Ramos (cell line): Measurements from ENCODE around the gene ATP13A1.
"Not testable (repeated sequence)": the region's sequence is repeated elsewhere in the genome, so short reads cannot be mapped to it uniquely, and the experiment has no call there.

Experiments used
- in situ Hi-C: fragments of 300-500 bp; cut with MboI; formaldehyde crosslinking; loops from one replicate; pipeline ENCODE4 v1.14.3; 2022; ENCODE audit warnings: low sequenced_read_pairs; ENCODE audit not compliant: unreplicated experiment

ATP13A1 gene

GRCh38 chr19:19627621-19628500 lies 35.6 kb downstream of the ATP13A1 start, which contains the start of gene LPAR2:
Gene LPAR2, minus strand, starts transcription at chr19:19628220. Its CDS starts 945 bp downstream, at chr19:19627275.
- in situ Hi-C loops = no loop called here

DNA sequence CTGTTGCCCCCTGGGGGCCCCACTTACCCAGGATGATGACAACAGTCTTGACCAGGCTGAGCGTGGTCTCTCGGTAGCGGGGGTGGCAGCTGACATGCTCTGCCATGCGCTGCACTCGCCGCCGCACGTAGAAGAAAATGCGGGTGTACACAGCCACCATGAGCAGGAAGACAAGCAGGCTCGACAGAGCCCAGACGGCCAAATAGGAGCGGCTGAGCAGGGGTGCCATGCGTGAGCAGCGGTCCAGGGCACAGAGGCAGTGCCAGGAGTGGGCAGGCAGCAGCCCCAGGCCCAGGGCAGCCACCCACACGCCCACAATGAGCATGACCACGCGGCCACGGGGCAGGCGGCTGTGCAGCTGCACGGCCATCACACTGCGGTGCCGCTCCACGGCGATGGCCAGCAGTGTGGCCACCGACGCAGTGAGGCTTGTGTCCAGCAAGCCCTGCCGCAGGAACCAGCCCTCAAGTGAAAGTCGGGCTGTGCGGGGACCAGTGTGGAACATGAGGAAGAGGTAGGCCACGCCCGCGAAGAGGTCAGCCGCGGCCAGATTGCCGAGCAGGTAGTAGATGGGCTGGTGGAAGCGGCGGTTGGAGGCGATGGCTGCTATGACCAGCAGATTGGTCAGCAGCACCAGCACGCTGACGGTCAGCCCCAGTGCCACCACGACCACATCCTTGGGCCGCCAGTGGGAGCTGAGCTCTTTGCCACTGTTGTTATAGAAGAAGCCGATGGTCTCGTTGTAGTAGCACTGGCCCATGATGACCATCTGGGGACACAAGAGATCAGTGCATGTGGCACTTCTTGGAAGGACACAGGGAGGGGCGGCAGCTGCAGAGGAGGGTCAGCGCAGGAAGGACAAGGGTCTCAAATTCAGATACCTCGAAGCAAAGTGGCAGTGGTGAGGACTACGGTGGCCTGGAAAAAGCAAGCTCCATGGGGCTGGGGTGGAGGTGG lies 36.7 kb downstream of the ATP13A1 start:
- in situ Hi-C loops = no loop called here

DNA sequence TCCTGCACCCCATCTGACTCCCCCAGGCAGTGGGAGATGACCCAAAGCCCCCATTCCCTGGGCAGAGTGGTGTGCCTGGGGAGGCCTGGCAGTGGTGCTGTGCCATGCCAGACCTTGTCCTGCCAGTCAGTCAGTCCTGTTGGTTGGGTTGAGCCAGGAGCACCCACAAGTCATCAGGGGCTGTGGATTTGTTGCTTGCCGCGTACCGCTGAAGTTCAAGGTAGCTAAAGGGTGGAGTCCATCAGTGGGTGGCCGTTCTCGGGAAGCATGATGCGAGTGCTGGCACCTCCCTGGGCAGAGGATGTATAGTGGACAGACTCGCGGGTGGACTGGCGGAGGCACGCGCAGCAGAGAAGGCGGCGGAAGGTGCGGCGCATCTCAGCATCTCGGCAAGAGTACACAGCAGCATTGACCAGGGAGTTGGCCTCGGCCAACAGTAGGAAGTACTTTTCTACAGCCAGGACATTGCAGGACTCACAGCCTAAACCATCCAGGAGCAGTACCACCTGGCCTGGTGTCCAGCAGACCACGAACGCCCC lies 39.4 kb downstream of the ATP13A1 start:
- in situ Hi-C loops = no loop called here

DNA sequence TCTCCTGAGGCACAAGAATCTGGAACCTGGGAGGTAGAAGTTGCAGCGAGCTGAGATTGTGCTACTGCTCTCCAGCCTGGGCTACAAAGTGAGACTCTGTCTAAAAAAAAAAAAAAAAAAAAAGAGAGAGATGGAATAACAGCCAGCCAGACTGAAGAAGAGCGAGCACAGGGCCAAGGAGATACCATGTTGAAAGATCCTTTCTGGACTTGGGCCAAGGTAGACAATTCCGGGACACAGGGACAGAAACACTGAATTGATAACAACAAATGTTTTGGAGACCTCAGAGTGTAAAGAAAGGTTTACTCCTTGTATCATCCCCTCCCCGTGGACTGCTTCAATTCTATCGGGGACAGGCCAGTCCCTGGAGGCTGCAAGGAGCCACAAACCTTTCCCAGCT lies 40.1 kb downstream of the ATP13A1 start:
- in situ Hi-C loops = no loop called here

- in situ Hi-C loops = no loop called here
Measured at GRCh38 chr19:19619849-19620210, 43.6 kb downstream of the ATP13A1 start.

GRCh38 chr19:19619181-19619848 lies 44.2 kb downstream of the ATP13A1 start:
- in situ Hi-C loops = no loop called here

DNA sequence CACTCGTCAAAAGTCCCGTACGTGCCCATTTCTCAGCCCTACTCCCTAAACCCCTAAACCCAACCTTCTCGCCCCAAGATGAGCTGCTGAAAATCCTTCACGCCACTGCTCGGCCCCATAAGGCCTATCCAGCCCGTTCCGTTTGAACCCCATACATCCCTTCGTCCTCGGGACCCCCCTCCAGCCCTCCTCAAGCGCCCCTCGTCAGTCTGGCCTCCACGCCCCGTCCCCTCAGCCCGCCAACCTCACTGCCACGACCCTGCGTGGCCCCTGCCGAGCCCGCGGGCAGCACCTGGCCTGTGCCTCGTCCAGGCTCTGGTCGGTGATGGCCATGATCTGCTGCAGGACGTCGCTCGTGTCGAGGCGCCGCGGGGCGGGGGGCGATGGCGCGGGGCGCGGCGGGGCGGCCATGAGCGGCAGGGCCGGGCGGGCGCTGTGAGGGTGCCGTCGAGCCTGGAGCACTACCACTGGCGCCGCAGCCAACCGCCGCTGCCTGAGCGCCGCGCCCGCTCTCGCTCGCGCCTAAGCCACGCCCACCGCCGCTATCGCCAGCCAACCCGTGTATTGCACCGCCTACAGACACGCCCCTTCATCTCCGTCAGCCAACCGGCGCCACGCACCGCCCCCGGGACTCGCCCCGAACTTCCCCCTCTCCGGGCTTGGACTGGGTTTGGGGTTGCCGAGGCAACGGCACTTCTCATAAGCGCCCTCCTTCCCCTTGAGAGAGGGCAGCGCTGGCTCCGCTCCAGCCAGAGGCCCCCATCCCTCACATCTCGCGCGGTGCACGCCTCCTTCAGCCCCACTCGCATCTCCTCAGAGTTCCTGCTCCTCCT lies 45.0 kb downstream of the ATP13A1 start, which contains the start of gene PBX4:
TSS of gene PBX4 (minus strand) at position 469 of the 833 bp plus-strand sequence. CDS start at position 411, 58 bp downstream.
- in situ Hi-C loops = no loop called here

- in situ Hi-C loops = no loop called here
Measured at GRCh38 chr19:19615086-19615485, 48.4 kb downstream of the ATP13A1 start.

DNA sequence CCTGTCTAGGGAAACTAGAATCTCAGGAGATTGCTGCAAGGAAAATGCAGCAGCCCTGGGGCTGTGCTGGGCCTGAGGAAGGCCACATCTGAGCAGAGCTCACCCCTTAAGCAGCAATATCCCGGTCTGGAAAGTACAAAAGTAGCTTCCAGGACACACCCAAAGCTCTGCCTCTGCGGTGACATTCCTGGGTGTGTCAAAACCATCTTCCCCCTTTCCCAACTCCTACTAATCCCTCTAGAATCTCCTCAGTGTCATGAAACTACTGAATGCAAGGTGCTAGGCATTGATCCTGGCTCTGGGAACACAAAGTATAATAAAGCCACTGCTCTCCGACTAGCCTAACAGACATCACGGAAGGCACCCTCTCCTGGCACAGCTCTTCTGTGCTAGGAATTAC lies 50.0 kb downstream of the ATP13A1 start:
- in situ Hi-C loops = no loop called here

DNA sequence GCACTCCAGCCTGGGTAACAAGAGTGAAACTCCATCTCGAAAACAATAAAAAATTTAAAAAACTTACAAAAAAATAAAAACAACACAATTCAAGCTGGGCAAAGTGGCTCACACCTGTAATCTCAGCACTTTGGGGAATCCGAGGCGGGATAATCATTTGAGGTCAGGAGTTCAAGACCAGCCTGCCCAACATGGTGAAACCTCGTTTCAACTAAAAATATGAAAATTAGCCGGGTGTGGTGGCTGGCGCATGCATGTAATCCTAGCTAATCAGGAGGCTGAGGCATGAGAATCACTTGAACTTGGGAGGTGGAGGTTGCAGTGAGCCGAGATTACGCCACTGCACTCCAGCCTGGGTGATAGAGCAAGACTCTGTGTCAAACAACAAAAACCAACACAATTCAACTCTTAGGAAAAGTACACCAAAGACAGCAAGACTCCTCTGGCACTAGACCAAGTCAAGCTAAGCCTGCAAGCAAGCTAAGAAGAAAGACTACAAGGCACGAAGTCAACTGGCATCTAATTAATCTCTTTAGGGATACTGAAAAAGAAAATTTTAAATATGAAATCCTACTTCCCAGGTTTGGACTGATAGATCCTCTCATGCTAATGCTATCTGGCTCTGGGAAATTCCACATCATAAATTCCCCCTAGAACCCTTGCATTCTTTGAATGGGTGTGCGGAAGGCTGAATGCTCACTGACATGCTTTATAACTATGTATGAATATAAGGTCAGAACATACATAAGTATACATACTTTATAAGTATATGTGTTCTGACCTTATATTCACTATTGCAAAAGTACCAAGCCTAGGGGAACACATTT lies 52.9 kb downstream of the ATP13A1 start:
- in situ Hi-C loops = no loop called here

DNA sequence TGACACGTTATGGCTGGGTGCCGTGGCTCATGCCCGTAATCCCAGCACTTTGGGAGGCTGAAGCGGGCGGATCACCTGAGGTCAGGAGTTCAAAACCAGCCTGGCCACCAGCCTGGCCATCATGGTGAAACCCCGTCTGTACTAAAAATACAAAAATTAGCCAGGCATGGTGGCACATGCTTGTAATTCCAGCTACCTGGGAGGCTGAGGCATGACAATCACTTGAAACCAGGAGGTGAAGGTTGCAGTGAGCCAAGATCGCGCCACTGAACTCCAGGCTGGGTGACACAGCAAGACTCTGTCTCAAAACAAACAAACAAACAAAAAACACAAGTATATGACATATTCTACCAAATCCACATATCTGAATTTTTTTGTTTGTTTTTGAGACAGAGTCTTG lies 56.8 kb downstream of the ATP13A1 start:
- in situ Hi-C loops = not testable (repeated sequence)

GRCh38 chr19:19606021-19606420 lies 57.5 kb downstream of the ATP13A1 start:
- in situ Hi-C loops = no loop called here

DNA sequence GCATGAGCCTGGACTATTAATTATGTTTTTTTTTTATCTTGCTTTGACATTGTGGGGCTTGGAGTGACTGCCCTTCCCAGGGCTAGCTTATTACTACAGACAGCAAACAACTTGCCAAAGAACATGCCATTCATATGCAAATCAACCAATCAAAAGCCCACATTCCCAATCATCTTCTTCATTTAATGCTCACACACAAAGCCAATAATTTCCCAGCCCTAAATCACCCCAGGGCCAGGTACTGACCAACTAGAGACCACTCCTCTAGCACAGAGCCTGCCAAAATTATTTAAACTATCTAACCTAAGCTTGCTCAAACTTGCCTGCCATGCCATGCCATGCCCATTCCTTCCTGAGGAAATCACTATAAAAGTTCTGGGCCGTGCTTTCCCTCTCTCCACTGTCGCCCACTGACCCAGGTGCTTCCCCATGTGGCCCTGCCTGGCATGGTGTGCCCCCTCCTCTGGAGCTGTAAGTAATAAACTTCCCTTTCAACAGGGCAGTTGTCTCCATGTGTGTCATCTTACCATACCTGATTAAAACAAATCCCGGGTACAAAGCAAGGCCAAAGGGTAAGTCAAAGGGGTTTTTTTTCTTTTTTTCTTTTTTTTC lies 60.7 kb downstream of the ATP13A1 start:
- in situ Hi-C loops = no loop called here

- in situ Hi-C loops = no loop called here
Measured at GRCh38 chr19:19602136-19602712, 61.3 kb downstream of the ATP13A1 start.

GRCh38 chr19:19600793-19601330 lies 62.6 kb downstream of the ATP13A1 start:
- in situ Hi-C loops = no loop called here

DNA sequence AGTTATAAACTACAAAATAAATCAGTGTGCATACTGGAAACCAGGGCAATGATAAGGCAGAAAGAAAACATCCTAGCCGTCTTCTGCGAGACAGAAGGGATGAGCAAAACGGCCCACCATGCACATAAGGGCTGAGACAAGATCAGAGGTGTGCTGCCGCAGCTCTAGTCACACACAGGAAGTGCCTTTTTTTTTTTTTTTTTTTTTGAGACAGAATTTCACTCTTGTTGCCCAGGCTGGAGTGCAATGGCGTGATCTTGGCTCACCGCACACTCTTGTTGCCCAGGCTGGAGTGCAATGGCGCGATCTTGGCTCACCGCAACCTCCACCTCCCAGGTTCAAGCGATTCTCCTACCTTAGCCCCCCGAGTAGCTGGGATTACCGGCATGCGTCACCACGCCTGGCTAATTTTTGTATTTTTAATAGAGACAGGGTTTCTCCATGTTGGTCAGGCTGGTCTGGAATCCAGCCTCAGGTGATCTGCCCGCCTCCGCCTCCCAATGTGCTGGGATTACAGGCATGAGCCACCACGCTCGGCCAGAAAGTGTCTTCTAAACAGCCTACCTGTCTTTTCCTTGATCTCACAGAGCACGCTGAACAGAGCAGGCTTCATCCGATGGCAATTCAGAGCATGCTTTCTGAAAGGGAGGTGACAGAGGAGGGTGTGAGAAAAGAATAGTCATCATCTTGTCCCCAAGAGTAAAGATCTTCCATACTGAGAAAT lies 64.6 kb downstream of the ATP13A1 start:
- in situ Hi-C loops = not testable (repeated sequence)
